Activated T-helper 9 cell treated with anti-CD3 and anti-CD28 coated beads, Interleukin-2, amount 50 U/mL, for 16 hours (primary cell): ENCODE data around the gene KMT5C.

Experiments
- DNase-seq: peaks from one replicate; pipeline ENCODE4 v3.0.0-alpha.2; 2020; ENCODE audit warnings: low read depth

KMT5C gene

DNA sequence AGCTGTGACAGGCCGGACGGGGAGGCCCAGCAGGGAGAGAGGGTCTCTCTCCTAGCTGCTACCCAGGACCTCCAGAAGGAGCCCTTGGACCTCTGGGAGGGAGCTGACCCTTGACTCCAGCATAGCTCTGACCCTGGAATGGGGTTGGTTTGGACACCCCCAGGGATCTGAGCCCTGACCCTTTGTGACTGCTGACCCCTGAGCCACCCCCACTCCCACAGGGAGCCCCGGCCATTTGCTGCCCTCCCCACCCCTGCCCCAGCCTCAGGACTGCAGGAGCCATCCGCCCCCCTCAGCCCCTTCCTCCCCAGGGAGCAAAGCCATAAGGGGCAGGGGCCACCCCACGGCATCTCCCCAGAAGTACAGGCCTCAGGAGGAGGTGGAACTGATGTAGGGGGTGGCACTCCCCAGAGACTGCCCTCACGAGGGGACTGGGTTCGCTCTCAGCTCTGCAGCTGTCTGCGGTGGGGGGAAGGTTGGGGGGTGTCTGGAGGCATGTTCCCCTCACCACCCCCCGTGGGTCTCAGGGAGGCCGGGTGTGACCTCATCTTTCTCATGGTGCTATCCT is 7.8 kb downstream of the KMT5C start:
- no peak for DNase-seq

DNA sequence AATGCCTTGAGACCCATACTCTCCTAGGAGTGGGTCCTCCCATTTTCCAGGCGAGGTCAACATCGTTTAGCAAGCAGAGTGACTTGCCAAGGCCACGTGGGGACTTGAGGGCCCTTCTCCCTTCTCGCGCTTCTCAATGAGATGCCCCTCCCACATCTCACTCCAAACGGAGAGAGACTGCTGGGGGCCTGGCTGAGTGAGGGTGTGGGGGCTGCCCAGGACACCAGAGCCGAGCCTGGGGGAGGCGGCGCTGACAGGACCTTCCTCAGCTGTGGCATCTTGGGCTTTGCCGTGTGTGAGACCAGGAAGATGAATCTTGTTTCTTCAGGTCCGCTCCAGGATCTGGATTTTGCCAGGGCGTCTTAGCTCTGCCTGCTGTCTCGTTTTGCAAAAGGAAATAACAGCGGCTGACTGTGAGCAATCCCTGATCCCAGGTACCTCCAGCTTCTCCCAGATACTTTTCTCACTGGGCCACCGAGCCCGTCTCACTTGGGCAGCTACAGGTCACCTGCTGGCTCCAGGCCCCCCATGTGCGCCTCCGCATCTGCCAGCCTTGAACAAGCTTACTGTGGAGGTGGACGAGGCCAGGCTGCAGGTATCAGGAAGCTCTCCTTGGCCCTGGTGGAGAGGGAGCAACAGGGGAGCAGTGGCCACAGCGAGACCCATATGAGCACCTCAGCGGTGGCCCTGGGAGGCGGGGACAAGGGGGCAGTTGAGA is 8.8 kb downstream of the KMT5C start:
- DNase-seq: no peak

DNA sequence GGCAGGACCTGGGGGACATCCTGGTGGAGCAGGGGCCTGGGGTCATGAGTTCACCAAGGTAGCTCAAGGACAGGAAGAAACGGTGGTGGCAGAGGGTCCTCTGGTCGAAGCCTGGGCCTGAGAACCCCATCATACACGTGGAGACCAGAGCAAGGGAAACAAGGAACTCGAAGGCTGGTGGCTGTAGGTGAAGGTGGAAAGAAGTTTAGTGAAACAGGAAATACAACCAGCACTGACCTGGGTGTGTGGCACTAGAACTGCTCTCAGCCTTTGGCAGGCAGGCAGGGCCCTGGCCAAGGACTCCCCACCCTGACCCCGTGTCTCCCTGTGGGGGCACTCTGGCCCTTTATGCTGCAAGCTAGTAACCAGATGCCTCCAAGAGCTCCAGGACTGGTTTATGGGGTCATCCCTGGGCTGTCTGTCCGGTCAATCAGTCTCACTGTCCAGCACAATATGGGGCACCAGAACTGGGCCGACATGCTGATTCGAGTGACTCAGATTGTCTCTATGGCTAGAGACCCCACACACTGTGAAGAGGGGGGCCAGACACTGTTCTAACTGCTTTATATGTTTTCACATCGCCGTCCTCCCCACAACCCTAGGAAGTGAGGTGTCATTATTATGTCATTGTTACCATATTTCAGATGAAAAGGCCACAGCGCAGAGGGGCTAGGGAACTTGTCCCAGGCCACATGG is 11.1 kb downstream of the KMT5C start:
- no peak for DNase-seq

DNA sequence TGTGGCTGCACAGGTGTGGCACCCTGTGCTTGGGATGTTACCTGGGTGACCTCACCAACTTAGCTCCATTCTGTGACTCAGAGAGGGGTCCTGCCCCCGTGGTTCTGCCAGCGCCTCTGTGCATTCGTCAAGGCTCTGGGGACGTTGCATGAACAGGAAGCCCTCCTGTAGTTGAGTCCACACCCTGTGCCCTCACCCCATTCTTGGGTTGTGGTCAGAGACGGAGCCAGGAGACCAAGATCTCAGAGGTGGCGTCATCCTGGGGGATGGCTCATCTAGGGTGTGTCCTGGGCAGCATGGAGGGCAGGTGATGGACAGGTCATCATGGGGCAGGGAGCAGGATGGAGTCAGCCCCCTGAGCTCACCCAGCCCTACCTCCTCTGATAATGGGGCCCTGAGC is 12.4 kb downstream of the KMT5C start:
- no peak for DNase-seq

DNA sequence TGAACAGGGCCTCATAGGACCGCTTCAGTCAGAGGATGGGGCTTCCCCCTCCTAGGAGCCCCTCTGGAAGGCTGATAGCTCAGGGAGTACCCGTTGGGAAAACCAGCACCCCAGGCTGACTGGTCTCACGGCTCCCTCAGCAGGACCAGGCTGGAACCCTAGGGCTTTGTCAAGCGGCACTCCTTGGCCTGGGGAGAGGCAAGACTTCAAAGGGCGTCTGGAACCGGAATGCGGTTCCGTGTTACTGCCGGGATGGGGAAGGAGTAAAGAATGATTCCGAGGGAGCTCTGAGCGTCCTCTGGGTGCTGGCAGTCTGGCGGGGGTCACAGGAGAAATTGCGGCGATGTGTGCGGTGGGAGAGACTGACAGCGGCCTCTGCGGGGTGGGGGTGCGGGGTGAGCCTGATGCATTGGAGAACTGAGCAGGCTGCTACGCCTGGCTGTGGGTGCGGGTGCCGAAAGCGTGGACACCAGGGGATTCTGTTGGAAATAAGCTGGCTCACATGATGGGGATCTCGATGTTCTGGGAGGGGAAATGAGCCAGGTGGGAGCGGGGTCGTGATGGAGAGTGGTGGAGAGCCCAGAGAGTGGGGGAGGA is 13.0 kb downstream of the KMT5C start:
- DNase-seq: no peak

DNA sequence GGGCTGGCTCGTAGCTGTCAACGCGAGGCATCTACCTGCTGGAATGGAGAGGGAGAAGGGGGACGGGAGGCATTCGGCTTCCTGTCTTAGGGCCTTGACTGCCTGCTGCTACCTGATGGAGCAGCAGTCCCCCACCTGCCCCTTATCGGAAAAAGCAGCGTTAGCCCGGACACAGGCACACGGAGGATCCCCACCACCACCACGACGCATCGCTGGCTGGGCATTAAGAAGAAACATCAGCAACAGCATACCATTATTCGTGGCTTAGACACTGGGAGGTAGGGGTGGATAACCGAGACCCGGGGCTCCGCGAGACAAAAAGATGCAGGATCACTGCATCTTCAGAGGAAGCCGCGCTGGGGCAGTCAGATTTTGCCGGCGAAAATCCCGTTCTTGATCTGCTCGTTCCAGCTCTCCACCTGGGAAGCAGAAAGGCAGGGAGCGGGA is 13.7 kb downstream of the KMT5C start:
- DNase-seq: no peak

DNA sequence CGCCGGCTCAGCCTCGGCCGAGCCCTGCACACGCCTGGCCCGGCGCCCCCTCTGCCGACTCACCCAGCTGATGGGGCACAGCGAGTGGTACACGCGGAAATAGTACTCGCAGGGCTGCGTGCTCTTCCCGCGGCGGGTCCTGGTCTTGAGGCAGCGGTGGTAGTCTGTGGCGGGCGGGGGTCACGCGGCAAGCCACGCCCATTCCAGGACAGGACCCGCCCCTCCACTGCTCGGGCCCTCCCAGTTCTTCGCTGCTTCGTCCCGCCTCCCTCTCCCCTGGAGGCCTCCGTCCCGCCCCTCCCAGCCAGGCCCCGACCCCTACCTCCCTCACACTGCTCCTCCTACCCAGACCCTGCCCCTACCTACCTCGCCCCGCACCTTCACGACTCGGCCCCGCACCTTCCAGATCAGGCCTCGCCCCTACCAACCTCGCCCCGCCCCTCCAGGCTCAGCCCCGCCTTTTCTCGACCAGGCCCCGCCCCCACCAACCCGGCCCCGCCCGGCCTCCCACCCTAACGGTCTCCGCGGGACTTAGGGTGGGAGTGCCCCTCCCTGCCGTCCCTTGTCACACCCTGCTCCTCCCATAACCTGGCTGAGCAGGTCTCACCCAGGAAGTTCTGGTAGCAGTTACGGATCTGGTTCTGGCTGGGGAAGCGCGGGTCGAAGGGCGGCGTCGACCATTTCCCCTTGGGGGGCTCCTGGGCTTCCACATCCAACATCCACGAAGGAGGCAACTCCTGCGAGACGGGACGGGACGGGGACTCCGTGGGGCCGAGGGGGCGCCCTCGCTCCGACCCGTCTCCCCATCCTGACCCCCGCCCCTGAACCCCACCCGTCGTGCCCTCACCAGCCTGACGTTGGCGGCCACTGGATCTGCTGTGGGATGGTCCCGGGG is 14.4 kb downstream of the KMT5C start:
- DNase-seq: peak; percentile 32

DNA sequence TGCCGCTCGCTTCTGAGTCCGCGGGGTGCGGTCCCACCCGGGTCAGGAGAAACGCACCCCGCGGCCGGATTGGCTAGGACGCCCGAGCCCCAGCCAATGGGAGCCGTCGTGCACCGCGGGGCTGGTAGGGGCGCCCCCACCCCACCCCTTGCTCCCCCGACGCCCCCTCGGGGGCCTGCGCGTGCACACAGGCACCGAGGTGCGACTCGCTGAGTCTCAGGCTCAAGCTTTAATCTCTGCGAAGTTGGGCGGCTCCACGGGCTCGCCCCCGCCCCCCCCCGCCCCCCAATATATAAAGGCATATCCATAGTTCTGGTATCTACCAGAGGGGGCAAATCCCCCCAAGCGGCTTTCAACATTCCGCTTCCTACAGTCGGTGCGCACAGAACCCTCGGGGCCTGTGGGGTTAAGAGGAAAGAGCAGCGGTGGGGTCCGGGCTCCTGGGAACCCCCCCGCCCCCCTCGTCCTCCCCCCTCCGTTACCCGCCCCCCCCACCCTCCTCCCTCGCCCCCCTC is 15.1 kb downstream of the KMT5C start, which contains the start of gene COX6B2:
COX6B2 (minus strand) TSS at position 22 of the 515 bp plus-strand sequence. CDS start 198 bp downstream, outside the sequence.
- no peak for DNase-seq

DNA sequence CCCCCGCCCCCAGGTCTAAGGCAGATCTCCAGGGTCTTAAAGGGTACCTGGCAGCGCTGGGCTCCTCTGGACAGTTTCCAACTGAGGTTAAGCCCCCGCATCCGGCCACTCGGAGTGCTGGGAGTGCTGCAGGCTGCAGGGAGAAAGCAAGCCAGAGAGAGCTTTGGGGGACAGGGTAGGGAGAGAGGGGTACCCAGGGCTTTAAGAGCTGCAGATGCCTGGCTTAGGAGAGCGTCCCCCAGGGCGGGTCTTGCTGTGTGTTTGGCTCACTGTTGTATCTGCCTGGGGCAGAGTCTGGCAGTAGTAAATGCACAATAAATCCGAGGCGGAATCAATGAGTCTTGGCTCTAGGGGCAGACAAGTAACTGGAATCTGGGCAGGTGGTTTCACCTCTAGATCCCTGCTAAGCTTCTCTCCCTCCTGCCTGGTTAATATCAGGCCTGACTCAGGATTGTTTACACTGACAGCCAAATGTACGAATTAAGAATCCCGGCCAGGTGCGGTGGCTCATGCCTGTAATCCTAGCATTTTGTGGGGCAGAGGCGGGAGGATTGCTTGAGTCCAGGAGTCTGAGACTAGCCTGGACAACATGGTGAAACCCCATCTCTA is 15.6 kb downstream of the KMT5C start:
- no peak for DNase-seq

DNA sequence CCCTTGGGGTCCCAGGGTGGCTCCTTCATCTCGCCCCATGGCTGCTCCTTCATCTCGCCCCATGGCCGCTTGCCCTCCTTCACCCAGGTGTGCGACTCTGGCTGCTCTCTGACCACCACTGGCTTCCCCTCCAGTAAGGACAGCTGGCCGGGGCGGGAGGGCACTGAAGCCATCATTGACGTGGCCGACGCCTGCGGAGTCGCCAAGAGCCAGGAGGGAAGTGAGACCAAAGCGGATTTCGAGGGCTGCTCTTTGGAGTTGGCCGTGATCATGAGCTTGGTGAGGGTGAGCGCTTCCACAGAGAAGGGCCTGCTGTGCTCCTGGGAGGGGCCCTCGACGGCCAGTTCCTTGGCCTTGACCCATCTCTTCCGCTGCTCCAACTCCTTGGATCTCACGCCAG is 18.8 kb downstream of the KMT5C start:
- DNase-seq: no peak

DNA sequence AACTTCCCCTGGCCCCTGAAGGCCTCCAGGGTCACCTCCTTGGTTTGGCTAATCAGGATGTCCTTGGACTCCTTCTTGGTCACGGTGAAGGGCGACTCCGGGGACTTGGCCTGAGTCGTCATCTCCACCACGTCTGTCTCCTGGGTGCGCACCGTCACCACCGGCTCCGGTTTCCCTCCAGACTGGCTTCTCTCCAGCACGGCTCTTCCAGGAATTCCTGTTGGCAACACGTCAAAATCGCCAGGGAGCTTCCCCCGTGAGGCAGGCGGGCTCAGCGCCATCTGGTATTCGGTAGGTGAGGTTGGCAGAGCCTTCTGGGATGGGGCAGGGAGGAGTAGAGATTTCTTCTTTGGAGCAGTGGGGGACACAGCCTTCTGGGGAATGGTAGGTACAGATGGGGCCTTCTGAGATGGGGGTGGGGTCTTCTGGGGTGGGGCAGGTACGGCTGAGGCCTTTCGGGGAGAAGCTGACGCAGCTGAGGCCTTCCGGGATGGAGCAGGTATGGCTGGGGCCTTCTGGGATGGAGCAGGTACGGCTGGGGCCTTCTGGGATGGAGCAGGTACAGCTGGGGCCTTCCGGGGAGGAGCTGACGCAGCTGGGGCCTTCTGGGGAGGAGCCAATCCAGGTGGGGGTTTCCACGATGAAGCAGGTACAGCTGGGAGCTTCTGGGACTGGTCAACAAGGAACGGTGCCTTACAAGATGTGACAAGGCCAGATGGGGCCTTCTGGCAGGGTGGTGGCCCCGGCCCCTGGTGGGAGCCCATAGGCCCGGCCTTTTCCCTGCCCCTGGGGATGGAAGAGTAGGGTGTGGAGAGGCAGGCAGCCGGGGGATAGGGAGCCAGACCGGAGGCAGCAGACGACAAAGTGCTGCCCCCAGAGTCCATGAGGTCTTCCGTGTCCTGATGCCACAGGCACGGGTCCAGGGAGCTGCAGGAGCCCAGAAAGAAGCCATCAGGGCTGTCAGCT is 19.6 kb downstream of the KMT5C start:
- DNase-seq: no peak

DNA sequence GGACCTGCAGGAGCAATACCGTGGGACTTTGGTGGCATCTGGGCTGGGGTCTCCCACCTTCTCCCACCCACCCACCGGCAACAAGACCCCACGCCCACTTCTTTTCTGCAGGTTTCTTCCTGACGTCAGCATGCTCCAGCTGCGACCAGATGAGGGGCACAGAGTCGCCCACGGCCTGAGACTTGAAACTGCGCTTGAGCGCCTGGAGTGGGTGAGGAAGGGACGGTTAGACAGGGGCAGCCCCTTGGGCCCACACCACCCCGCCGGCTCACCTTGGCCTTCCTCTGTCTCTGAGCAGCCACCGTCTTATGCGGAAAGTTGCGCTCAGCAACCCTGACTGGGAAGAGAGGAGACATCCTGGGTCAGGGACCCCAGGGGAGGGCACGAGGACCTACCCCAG is 21.2 kb downstream of the KMT5C start:
- DNase-seq: no peak

DNA sequence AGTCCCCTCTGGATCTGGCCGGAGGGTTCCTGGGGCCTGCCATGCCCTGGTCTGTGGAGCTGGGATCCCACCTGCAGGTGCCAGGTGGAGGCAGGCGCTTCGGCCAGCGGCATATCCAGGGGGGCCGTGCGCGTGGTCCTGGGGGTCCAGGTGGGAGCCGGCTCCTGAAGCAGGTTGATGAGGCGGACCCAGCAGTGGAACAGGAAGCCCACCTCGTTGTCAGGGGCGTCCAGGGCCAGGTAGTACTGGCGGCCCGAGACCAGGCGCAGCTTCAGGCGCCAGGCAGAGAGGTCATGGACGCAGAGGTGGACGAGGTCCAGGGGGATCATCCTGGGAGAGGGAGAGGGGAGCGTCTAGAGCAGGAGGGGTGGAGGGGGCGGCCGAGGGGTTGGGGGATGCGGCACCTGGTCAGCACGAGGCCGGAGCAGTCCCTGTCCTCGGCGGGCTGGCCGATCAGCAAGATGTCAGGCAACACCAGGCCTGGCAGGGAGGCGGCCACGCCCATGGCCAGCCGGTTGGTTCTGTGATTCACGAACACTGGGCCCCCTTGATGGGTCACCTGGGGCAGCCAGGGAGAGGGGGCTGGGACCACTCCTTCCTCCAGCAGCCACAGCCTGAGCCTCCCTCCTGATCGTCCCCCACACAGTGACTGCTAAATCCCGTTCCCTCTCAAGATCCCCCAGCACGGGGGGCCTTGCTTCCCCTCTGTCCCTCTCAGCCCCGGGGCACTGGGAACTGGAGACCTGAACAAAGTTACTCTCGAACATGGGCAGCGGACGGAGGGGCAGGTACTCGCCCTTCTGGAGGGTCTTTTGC is 22.7 kb downstream of the KMT5C start:
- no peak for DNase-seq

DNA sequence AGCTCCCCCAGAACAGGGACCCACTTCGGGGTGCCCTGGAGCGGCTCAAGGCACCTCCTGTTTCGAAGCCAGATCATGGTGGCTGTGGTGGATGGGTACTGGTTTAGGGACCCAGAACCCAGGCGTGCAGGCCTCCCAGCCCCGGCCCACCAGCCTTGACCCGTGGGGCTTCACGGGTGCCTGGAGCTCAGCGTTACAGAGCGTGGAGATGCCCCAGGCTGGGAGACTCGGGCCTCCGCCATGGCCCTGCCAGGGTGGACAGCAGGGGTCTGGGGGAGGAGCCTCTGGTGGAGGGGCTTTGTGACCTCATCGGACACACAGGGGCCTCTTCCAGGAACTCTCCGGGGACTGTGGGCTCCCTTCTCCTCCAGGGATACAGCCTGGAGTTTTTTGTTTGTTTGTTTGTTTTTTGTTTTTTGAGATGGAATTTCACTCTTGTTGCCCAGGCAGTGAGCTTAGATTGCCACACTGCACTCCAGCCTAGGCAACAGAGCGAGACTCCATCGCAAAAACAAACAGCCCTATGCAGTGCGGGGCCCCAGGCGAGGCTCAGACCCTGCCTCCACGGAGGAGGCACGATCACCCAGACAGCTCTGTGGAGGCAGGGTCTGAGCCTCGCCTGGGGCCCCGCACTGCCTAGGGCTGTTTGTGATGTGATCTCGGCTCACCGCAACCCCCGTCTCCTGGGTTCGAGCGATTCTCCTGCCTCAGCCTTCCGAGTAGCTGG is 23.5 kb downstream of the KMT5C start, which contains the start of gene GARIN5B:
GARIN5B (minus strand) TSS at position 271 of the 727 bp plus-strand sequence; CDS start at position 77, 194 bp downstream.
- DNase-seq: no peak

DNA sequence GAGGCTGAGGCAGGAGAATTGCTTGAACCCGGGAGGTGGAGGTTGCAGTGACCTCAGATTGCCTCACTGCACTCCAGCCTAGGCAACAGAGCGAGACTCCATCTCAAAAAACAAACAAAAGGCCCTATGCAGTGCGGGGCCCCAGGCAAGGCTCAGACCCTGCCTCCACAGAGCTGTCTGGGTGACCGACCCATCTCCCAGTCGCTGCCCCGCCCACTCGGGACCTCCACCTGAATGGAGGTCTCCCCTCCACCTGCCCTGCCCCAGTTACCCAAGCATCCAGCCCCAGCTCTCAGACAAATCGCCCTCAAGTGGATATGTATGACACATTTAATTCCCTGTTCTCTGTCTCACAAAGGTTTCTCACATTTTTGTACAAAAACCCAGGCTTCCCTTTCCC is 25.6 kb downstream of the KMT5C start:
- no peak for DNase-seq

DNA sequence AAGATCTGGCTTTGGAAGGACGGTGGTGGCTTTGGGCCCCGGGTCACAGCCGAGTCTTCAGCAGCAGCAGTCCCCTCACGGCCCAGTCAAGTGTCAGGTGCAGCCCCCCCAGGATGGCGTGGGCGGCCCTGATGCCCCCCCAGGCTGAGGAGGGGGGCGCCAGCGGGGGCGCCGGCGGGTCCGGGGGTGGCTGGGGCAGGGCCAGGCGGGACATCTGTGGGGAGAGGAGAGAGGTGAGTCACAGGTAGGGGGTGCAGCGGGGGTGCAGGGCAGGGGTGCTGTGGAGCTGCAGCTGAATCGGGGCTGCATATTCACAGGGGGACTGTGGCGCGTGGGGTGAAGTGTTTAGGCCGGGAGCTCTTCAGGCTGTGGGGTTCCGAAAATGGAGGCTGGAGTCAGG is 26.3 kb downstream of the KMT5C start:
- DNase-seq: no peak

DNA sequence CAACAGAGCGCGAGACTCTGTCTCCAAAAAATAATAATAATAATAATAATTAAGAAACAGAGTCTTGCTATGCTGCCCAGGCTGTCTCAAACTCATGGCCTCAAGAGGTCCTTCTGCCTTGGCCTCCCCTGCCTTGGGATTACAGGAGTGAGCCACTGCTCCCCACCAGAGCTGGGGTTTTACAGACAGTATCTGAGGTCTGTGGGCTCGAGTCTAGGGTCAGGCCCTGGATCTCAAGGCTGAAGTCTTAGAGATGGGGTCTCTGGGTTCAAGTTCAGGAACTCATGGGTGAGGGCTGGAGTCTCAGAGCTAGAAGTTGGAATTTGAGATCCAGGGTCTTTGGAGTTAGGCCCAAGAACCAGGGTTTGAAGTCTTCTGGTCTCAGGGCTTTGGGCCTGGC is 27.1 kb downstream of the KMT5C start:
- DNase-seq: no peak

DNA sequence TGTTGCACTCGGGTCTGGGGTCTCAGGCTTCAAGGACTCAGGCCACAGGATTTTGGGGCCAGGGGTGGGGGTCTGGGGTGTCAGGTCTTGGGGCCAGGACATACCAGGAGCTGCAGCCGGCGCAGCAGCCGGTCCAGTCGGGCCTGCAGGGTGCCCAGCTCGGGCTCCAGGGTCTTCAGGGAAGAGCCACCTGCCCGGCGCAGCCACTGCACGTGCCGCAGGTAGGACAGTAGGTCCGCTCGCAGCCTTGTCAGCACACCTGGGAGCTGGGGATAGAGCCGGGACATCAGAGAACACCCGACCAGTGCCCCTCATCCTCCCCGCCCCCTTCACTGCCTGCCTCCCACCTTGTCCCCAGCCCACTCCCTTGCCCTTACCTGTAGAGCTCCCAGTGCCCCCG is 28.4 kb downstream of the KMT5C start:
- DNase-seq: no peak
